NCI-H1417 treated with DMSO at 0.1 percent for 48 hours (cell line): ENCODE data around the gene CDC40.

Source experiments
- DNase-seq: peaks from one replicate; lab custom pipeline; 2025; lab: John Stamatoyannopoulos, UW

CDC40 gene

GRCh38 chr6:110180228-110181008 is at the start of gene CDC40:
Gene CDC40, plus strand, starts transcription at chr6:110180427. Its CDS starts 18 bp downstream, at chr6:110180445.
- DNase-seq = no peak

GRCh38 chr6:110137924-110138887 is 42.0 kb upstream of the CDC40 start:
- no peak for DNase-seq

- no peak for DNase-seq
These were observed 41.2 kb upstream of the CDC40 start for GRCh38 chr6:110139052-110139451.

GRCh38 chr6:110140650-110141049 is 39.6 kb upstream of the CDC40 start:
- no peak for DNase-seq

- no peak for DNase-seq
These were observed 32.4 kb upstream of the CDC40 start for GRCh38 chr6:110147870-110148269.

GRCh38 chr6:110158479-110158878 is 21.7 kb upstream of the CDC40 start:
- no peak for DNase-seq

- no peak for DNase-seq
These were observed 10.1 kb upstream of the CDC40 start for GRCh38 chr6:110170081-110170480.

GRCh38 chr6:110173506-110174132 is 6.6 kb upstream of the CDC40 start:
- DNase-seq = no peak

- DNase-seq = peak; percentile 61
These were observed 1.4 kb upstream of the CDC40 start for GRCh38 chr6:110178626-110179405.

- peak; percentile 94 for DNase-seq
These were observed 610 bp upstream of the CDC40 start, which contains the start of gene WASF1 for GRCh38 chr6:110179406-110180227. Gene WASF1, minus strand, starts transcription at chr6:110179670. Its CDS starts 52,069 bp downstream, at chr6:110127601.

GRCh38 chr6:110181131-110182030 is 1.2 kb downstream of the CDC40 start:
- no peak for DNase-seq

GRCh38 chr6:110183292-110183885 is 3.2 kb downstream of the CDC40 start:
- DNase-seq = no peak

- DNase-seq = no peak
These were observed 5.7 kb downstream of the CDC40 start for GRCh38 chr6:110185879-110186278.

- no peak for DNase-seq
These were observed 8.6 kb downstream of the CDC40 start for GRCh38 chr6:110188791-110189190.

- DNase-seq = no peak
These were observed 10.5 kb downstream of the CDC40 start for GRCh38 chr6:110190726-110191125.

- no peak for DNase-seq
These were observed 11.2 kb downstream of the CDC40 start for GRCh38 chr6:110191477-110191876.

GRCh38 chr6:110195639-110196038 is 15.4 kb downstream of the CDC40 start:
- DNase-seq = no peak

GRCh38 chr6:110196874-110197273 is 16.6 kb downstream of the CDC40 start:
- no peak for DNase-seq

- no peak for DNase-seq
These were observed 18.3 kb downstream of the CDC40 start for GRCh38 chr6:110198561-110198960.
